Activated CD8-positive, alpha-beta memory T cell treated with anti-CD3 and anti-CD28 coated beads for 36 hours (primary cell): Measurements from ENCODE around the gene FURIN. TPM values are rescaled to one million over a fixed set of nuclear protein-coding genes. Genes with fewer than 3 reads are reported as not detected.
"Not testable (repeated sequence)": the region's sequence is repeated elsewhere in the genome, so short reads cannot be mapped to it uniquely, and the experiment has no call there.

Experiments used
- CTCF ChIA-PET: fragments of 350-600 bp; sonication (Branson Sonifier 250); formaldehyde crosslinking; loops from one replicate; lab custom pipeline; 2021; ENCODE audit warnings: antibody characterized with exemption; lab: Charles Lee
- POLR2A ChIA-PET: fragments of 350-600 bp; sonication (Branson Sonifier 250); formaldehyde crosslinking; loops from one replicate; lab custom pipeline; 2021; ENCODE audit warnings: antibody characterized with exemption; lab: Charles Lee
- total RNA-seq, 2 experiments: library from RNA; stranded (reverse); gene quantifications; one replicate each; pipeline ENCODE4 v1.2.3, GENCODE V29; 2021

Gene FURIN
- total RNA-seq, 2 experiments from 2014 or later = 141 TPM

DNA sequence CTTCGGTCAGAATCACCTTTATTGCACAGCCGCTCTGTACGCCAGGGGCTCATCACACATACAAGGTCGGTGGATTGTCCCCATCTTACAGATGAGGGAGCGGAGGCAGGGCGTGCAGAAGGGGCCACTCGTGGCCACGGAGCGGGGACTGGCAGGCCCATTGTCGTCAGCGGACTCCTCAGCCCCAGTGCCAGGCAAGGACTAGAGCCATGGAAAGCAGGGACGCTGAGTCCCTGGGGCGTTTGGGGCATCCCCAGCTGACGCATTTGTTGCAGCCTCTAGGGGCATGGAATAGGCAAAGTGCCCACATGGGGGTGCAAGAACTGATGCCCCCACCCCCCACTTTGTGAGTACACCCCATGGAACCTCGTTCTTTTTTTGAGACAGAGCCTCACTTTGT is 29.8 kb upstream of the FURIN start:
- CTCF ChIA-PET = interaction anchor here (0.5 to 3.9 kb wide), 6 partner anchors 9 to 62 kb away, joined by 3 to 14 read pairs (median 3); no protein-coding TSS in a partner anchor
- POLR2A ChIA-PET = interaction anchor here (1.0 to 2.3 kb wide), 2 partner anchors 14 to 32 kb away, joined by 4 to 12 read pairs; no protein-coding TSS in a partner anchor

DNA sequence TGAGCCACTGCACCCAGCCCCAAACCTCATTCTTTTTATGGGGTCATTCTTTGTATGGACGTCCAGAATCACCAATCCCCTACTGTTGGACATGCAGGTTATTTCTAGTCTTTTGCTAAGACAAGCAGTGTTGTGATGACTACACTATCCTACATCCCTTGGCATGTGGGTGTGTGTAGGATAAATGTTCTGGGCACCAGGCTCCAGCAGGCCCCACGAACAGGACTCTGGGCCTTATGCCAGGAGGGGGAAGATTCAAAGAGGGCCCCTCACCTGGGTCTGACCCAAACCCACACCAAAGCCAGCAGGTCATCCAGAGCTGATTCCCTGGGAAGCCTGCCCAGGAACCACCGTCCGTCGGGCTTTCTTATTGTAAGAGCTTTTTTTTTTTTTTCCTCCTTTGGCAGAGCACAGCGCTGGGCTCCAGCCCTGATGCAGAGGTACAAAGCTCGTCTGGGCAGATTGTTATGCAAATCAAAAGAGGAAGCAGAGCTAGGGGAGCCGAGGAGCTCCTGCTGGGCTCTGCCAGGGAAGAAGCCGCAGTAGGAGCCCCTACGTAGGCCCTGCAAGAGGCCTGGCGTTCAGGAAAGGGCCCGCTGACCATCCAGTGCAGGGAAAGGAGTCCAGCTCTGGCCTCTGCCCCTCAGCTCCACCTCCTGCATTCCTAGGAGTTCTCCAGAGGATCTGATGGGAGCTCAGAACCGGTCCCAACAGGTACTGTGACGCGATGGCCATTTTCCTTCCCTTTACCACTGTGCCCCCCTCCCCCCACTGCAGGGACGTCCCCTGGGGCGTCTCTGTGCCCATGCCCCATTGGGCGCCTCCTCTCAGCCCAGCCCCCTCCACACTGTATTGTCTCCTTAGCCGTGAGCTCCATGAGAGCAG is 29.0 kb upstream of the FURIN start:
- POLR2A ChIA-PET = interaction anchor here (0.6 to 1.1 kb wide), 4 partner anchors 11 to 122 kb away, joined by 4 to 13 read pairs (median 4); no protein-coding TSS in a partner anchor
- CTCF ChIA-PET = interaction anchor here (0.5 to 3.9 kb wide), 2 partner anchors 12 to 153 kb away, joined by 3 to 14 read pairs; no protein-coding TSS in a partner anchor

DNA sequence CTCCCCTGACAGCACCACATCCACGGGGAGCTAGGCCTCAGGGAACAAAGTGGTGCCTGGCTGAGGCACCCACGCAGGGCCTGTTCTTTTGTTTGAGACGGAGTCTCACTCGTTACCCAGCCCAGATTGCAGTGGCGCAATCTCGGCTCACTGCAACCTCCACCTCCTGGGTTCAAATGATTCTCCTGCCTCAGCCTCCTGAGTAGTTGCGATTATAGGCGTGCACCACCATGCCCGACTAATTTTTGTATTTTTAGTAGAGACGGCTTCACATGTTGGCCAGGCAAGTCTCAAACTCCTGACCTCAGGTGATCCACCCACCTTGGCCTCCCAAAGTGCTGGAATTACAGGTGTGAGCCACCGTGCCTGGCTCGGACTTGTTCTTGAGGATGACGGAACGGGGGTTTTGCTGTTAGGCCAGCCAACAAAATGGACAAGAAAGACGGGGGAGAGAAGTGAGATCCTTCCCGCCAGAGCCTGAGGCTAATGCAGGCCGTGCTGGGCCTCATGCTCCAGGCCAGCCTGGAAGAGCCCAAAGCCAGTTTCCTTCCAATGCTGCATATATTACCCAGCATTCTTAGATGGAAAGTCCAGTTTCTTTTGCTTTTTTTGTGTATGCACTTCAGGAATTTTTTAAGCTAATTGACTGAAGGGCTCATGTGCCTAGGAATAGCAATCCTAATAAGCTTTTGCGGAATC is 28.1 kb upstream of the FURIN start:
- CTCF ChIA-PET = interaction anchor here (3.9 kb wide), 1 partner anchor 12 kb away, joined by 14 read pairs; no protein-coding TSS in a partner anchor
- POLR2A ChIA-PET = no interaction called here

DNA sequence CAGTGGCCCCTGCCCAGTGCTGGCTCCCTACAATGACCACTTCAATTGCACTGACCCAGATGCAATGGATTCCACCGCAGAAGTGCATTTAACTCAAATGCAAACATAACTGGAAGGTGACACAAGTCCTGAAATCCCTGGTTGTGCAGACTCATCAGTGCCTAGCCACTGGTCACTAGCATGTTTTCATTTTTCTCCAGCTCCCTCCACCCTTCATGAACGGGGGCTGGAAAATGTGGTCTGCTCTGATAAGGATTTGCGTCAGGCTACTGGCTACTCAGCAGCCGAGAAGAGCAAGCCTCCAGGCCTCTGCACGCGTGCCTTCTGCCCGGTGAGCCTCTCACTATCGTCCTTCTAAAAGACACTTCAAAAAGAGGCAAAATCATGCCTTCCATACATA is 27.4 kb upstream of the FURIN start:
- CTCF ChIA-PET = no interaction called here

DNA sequence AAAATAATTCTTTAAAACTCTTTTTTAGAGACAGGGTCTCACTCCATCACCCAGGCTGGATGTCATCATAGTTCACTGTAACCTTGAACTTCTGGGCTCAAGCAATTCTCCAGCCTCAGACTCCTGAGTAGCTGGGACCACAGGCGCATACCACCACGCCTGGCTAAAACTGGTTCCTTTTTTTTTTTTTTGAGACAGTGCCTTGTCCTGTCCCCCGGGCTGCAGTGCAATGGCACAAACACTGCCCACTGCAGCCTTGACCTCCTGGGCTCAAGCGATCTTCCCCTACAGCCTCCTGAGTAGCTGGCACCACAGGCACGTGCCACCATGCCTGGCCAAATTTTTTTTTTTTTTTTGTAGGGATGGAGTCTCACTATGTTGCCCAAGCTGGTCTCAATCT is 23.7 kb upstream of the FURIN start:
- ChIA-PET CTCF (interaction anchor here (0.7 to 1.6 kb wide), 4 partner anchors 9 to 42 kb away, joined by 3 to 4 read pairs (median 4); no protein-coding TSS in a partner anchor), POLR2A (no interaction called here)

More for the DNA sequence above, 27.4 kb upstream of the FURIN start:
- POLR2A ChIA-PET = no interaction called here

DNA sequence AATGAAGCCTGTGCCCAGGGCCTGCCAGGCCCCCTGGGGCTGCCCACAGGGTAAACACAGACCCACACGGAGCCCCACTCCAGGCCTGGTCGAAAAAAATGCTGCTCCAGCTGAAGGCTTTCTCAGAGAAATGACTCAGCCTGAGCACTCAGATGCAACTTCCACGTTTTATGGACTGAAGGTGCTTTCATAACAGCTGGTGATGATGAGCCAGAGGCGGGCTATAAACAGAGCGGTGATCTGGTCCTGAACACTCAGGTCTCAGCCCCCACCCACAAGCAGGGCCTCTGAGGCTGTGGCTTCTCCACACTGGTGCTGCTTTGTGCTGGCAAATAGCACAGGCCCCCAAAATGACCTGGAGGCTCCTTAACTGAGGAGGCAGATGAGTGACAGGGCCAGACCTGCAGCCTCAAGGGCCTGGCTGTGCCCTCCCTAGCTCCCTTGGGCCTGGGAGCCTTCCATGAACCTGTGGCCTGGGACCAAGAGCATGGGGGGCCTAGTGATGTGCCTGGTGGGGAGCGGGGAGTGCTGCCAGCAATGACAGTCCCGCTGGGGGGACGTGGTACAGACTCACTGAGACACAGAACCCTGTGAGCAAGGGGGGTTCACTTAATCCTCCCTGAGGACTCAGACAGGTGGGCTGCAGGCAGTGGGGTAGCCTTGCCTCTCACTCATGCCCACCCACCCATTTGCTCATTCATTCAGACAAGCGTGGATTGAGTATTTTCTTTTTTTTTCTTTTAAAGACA is 23.0 kb upstream of the FURIN start:
- ChIA-PET CTCF (interaction anchor here (0.7 to 1.6 kb wide), 4 partner anchors 9 to 41 kb away, joined by 3 to 4 read pairs (median 4); no protein-coding TSS in a partner anchor), POLR2A (no interaction called here)

DNA sequence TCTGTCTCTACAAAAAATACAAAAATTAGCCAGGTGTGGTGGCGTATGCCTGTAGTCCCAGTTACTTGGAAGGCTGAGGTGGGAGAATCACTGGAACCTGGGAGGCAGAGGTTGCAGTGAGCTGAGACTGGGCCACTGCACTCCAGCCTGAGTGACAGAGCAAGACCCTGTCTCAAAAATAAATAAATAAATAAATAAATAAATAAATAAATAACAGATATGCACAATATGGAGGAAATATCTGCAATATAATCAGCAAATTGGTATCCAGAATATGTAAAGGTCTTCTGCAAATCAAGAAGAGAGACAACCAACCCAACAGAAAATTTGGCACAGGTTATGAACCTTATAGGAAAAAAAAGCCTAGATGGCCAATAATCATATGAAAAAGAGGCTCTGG is 19.0 kb upstream of the FURIN start:
- CTCF ChIA-PET = not testable (repeated sequence)
- POLR2A ChIA-PET = interaction anchor here (1.6 kb wide), 1 partner anchor 53 kb away, joined by 6 read pairs; the partner anchor contains the start of gene MAN2A2

DNA sequence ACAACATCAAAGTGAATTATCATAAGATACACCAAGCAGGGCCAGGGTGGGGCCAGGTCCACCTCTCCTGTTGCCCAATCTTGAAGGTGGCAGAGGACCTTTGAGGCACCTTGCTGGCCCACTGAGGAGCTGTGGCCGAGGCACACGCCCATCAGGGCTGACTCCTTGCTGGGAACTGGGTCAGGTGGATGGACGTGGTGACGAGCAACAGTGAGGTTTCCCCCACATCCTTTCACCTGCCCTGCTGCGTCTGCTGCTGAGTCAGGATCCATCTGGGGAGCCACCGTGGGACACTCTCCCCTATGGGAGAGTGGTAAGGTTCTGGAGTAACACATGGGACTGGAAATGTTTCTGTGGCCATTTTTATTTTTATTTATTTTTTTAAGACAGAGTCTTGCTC is 17.3 kb upstream of the FURIN start:
- CTCF ChIA-PET = interaction anchor here (1.1 to 3.4 kb wide), 5 partner anchors 13 to 35 kb away, joined by 3 to 14 read pairs (median 3); no protein-coding TSS in a partner anchor
- POLR2A ChIA-PET = interaction anchor here (0.6 to 1.6 kb wide), 4 partner anchors 13 to 147 kb away, joined by 4 to 5 read pairs (median 5); no protein-coding TSS in a partner anchor

DNA sequence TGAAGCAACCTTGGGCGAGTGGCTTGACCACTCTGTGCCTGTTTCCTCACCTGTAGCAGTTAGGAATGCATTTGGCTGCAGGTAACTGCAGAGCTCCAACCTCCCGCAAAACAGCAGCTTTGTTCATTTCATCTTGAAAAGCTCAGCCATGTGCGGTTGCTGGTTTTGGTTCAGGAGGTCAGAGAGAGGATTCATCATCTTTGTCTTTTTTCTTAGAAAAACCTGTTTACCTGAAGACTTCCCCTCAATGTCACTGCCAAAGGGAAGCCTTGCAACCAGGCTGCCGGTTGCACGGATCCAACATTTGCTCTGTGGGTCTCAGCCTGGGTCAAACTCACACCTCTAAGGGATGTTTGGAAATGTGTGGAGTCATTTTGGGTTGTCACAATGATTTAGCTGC is 16.4 kb upstream of the FURIN start:
- POLR2A ChIA-PET = interaction anchor here (0.7 to 1.7 kb wide), 6 partner anchors 13 to 81 kb away, joined by 4 to 5 read pairs (median 4); partner anchors contain the start of gene HDDC3

DNA sequence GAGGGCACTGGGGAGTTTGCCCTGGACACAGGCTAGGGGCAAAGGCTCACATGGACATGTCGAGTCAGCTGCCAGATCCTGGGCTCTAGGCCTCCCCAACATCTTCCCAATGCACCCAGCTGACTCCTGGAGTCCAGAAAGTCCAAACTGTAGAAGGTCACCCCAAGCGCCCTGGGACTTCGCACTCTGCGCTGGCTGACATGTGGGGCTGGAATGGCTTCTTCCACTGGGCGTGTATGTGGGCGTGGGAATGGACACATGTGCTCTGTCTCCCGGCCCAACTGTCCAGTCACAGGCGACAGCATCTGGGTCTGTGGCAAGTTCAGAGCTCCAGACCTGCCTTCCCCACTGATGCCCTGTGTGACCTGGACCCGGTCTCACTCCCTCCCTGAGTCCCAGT is 13.2 kb upstream of the FURIN start:
- POLR2A ChIA-PET = interaction anchor here (0.6 kb wide), 1 partner anchor 40 kb away, joined by 4 read pairs; no protein-coding TSS in a partner anchor
- CTCF ChIA-PET = interaction anchor here (0.5 to 1.0 kb wide), 3 partner anchors 9 to 20 kb away, joined by 3 read pairs; no protein-coding TSS in a partner anchor

More for the DNA sequence above, 16.4 kb upstream of the FURIN start:
- CTCF ChIA-PET = interaction anchor here (0.5 to 3.4 kb wide), 7 partner anchors 14 to 193 kb away, joined by 3 to 14 read pairs (median 4); no protein-coding TSS in a partner anchor

DNA sequence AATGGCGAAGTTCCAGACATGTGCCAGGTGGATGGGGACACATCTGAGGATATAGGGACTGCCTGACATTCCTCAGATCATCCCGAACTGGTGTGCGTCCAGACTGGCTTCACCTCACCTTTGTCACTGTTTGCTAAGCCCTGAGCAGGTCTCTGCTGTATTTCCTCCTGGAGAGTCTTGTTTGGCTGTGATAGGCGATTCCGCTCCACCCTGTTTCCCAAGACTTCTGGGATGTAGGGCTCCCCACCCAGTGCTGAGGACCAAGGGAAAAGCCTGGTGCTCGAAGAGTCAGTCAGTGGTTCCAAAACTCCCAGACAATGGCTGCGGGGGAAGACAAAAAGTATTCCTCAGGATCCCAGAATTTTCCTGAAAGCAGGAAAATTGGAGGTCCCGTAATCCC is 11.1 kb upstream of the FURIN start:
- ChIA-PET CTCF (no interaction called here), POLR2A (interaction anchor here (0.6 kb wide), 1 partner anchor 30 kb away, joined by 3 read pairs; no protein-coding TSS in a partner anchor)

DNA sequence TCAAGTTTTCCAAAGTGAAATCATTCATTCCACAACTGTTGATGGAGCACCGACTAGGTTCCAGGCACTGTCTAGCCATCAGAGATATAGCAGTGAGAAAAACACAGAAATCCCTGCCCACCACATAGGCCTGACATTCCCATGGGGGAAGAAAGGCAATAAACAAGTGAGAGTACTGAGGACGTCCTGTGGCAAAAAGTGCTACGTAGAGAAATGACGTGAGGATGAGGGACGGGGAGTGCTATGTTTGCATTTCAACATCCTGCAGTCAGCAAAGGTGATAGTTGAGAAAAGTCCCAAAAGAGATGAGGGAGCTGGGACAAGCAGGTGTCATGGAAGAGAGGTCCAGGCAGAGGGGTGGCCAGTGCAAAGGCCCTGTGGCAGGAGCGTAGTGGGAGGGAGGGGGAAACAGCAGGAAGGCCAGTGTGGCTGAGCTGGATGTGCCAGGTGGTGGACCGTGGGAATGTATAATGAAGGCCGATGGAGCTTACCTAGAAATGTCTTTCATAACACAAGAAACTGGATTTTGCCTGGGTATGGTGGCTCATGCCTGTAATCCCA is 10.4 kb upstream of the FURIN start:
- POLR2A ChIA-PET = no interaction called here

DNA sequence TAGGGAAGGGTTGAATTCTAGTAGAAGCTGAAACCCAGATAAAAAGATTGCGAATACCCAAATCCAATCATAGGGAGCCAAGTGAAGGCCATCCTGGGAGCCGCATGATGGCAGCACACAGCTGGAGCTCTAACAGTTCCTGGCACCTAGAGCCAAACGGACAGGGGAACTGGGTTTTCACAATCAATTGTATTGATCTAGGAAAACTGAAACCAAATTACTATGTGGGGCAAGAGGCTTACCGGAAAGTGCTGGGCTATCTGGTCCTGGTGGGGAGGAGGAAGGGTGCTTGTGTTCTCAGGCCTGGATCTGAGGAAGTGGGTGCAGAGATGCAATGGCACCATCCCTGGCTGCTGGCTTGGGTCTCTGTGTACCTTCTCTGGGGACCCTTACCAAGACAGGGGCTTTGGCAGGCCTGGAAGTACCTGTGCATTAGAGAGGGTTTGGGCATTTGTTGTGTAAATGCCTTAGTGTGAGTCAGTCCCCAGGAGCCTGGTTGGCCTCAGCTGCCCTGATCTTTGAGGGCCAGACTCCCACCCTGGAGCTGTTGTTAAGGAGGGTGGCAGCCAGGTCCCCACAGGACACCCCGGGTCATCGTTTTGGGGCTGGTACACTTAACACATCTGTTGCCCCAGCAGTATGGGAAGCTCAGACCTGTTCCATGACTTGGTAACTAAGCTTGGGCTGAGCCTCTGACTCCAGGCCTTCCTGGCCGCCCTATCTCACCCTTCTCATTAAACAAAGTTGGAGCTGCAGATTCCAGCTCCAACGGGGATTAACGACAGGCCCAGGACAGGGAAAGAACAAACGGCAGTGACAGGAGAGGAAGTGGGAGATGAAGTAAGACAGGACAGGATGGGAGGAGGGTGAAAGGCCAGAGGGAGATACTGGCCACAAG is 8.9 kb upstream of the FURIN start:
- CTCF ChIA-PET = interaction anchor here (1.2 kb wide), 1 partner anchor 212 kb away, joined by 3 read pairs; no protein-coding TSS in a partner anchor

More for the DNA sequence above, 10.4 kb upstream of the FURIN start:
- CTCF ChIA-PET = interaction anchor here (0.6 to 1.2 kb wide), 3 partner anchors 14 to 210 kb away, joined by 3 read pairs; no protein-coding TSS in a partner anchor

DNA sequence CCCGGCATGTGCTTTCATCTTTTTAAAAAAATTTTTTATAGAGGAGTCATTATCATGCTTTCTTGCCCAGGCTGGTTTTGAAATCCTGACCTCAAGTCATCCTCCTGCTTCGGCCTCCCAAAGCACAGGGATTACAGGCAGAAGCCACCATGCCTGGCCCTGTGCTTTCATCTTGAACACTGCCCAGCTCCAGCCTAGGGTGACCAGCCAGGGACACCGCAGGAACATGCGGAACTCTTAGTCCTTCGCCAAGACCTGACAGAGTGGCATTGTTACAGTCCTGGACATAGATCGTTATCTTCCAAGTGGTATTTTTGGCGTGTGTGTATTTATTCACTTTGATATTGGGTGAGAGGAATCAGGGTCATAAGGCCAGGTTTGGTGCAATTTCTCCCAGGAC is 7.9 kb upstream of the FURIN start:
- CTCF ChIA-PET = no interaction called here
- POLR2A ChIA-PET = no interaction called here

More for the DNA sequence above, 8.9 kb upstream of the FURIN start:
- POLR2A ChIA-PET = no interaction called here

DNA sequence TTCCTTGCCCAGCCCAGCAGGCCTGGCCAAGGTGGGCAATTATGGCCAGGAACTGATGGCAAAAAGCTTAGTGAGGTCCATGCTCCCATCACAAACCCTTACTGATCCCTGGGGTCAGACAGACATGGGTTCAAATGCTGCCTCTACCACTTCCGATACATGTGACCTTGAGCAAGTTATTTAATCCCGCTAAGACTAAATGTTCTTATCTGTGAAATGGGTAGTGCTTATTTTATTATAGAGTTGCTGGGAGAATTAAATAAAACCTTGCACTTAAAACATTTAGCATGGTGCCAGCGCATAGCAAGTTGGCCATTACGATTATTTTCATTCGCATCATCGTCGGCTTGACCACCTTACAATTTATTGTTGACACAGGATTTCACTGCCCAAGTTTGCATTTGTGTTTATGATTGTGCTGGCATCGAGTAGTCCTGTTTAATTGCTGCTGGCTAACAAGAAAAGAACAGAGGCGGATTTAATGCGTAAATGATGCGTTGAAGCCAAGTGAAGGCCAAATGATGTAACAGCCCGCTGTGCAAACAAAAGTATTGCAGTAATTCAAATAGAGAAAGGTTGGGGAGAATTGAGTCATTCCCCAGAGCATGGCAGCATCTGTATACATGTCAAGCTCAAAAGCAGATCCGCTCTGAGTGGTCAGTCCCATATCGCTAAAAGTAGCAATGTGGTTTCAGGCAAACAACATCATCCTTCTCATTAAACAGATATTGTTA is 7.3 kb upstream of the FURIN start:
- POLR2A ChIA-PET = interaction anchor here (0.7 kb wide), 1 partner anchor 21 kb away, joined by 8 read pairs; no protein-coding TSS in a partner anchor
- CTCF ChIA-PET = no interaction called here

DNA sequence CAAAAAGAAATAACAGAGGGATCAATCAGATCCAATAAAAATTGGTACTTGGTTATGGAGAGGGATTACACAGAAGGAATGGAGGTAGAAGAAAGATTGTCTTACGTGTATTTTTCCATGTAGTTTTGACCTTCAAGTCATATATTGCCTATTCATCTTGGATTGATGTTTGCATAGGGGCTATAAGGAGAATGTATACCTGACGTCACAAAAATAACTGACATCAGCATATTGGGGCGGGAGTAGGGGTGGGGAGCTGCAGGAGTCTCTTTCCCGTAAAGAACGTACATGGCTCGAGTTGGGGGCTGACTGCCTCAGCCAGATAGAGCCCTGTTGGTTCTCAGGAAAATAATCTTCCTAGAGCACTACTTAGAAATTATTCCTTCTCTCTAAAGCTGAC is 5.9 kb upstream of the FURIN start:
- ChIA-PET POLR2A (no interaction called here), CTCF (no interaction called here)
